CD4-positive, alpha-beta T cell (primary cell): ENCODE measurements around the gene DFFB. TPM values are rescaled to one million over a fixed set of nuclear protein-coding genes. Genes with fewer than 3 reads are reported as not detected.
A peak's percentile ranks its signal among the peaks of the same experiment; 100 is the strongest.

Source experiments
- ATAC-seq: fragments of 200-7000 bp; cut with Tn5 transposase; one replicate; pipeline ENCODE4 v1.10.0; 2022; ENCODE audit warnings: mild to moderate bottlenecking; ENCODE audit not compliant: poor library complexity
- CTCF ChIA-PET: fragments of 350-600 bp; sonication (Branson Sonifier 250); formaldehyde crosslinking; loops from one replicate; lab custom pipeline; 2021; ENCODE audit warnings: antibody characterized with exemption, inconsistent platforms; lab: Charles Lee
- POLR2A ChIA-PET: fragments of 350-600 bp; sonication (Branson Sonifier 250); formaldehyde crosslinking; loops from one replicate; lab custom pipeline; 2021; ENCODE audit warnings: antibody characterized with exemption, inconsistent platforms; lab: Charles Lee
- DNase-seq, 14 experiments: peaks; one replicate each; pipeline ENCODE4 v3.0.0-alpha.2; 2013 to 2020; ENCODE audit warnings: mixed read lengths in 2 of 14
- H3K27ac ChIP-seq, 2 donors: one replicate each; pipeline versions ENCODE4 v1.5.1 to v1.7.0; 2013; ENCODE audit warnings: low read length in 2 of 2, low read depth in 1 of 2, mild to moderate bottlenecking in 1 of 2
- H3K27me3 ChIP-seq, 2 experiments: 1 replicate in 1 of 2; 2 replicates in 1 of 2; pipeline versions ENCODE4 v1.6.1 to v1.7.0; 2013; ENCODE audit warnings: low read length in 2 of 2, control low read depth in 1 of 2, mild to moderate bottlenecking in 1 of 2, moderate library complexity in 1 of 2; ENCODE audit not compliant: insufficient read depth in 2 of 2, control insufficient read depth in 1 of 2
- H3K36me3 ChIP-seq: one replicate; pipeline ENCODE4 v1.6.1; 2013; ENCODE audit warnings: low read length, control low read depth; ENCODE audit not compliant: insufficient read depth
- H3K4me1 ChIP-seq: one replicate; pipeline ENCODE4 v1.6.1; 2013; ENCODE audit warnings: low read length, control low read depth; ENCODE audit not compliant: insufficient read depth
- H3K4me3 ChIP-seq: one replicate; pipeline ENCODE4 v1.5.1; 2013; ENCODE audit warnings: mild to moderate bottlenecking, low read length, moderate library complexity
- H3K9me3 ChIP-seq, 2 experiments: 1 replicate in 1 of 2; 2 replicates in 1 of 2; pipeline versions ENCODE4 v1.6.1 to v1.7.0; 2013; ENCODE audit warnings: low read length in 2 of 2, mild to moderate bottlenecking in 2 of 2, control low read depth in 1 of 2, moderate library complexity in 1 of 2; ENCODE audit not compliant: control insufficient read depth in 1 of 2, insufficient read depth in 1 of 2
- H3K27ac Mint-ChIP-seq: one replicate; pipeline ENCODE4 v1.8.0; 2020; ENCODE audit warnings: mixed read lengths
- H3K27me3 Mint-ChIP-seq: one replicate; pipeline ENCODE4 v1.8.0; 2021; ENCODE audit warnings: mixed read lengths
- H3K36me3 Mint-ChIP-seq: one replicate; pipeline ENCODE4 v1.8.0; 2021; ENCODE audit warnings: low read depth, mixed read lengths
- H3K4me1 Mint-ChIP-seq: one replicate; pipeline ENCODE4 v1.8.0; 2021; ENCODE audit warnings: low read depth, mixed read lengths
- H3K4me3 Mint-ChIP-seq: one replicate; pipeline ENCODE4 v1.8.0; 2020; ENCODE audit warnings: mild to moderate bottlenecking, mixed read lengths
- H3K9me3 Mint-ChIP-seq: one replicate; pipeline ENCODE4 v1.8.0; 2020; ENCODE audit warnings: mixed read lengths
- CTCF ChIP-seq: fragments of 200-600 bp; IDR thresholded peaks from one replicate; pipeline ENCODE4 v1.8.0; 2022; ENCODE audit warnings: antibody characterized with exemption, mild to moderate bottlenecking
- intact Hi-C, 2 experiments: fragments of 100-400 bp; cut with DNase I in 1 of 2; cut with micrococcal nuclease in 1 of 2; formaldehyde crosslinking; loops; one replicate each; pipeline versions ENCODE4 v1.15.1 to v1.9.0; 2023 to 2025; cut with DNase I, micrococcal nuclease
- total RNA-seq, 174 experiments: library from RNA in 2 of 174; stranded (reverse) in 2 of 174; gene quantifications; one replicate each; pipeline ENCODE4 v1.2.3 and lab custom pipeline; 2021 to 2026

Gene DFFB
- total RNA-seq, 2 experiments from 2014 or later, result 6.7 to 6.8 TPM

GRCh38 chr1:3819771-3820200 lies 37.5 kb upstream of the DFFB start:
- no peak for TF ChIP-seq CTCF
- intact Hi-C loops, result no loop called here
- Mint-ChIP-seq H3K27me3 (no peaks in the 10 kb centered on the region), H3K4me3 (no peak overlapping the region), H3K36me3 (peaks cover 65% of the 10 kb centered on the region), H3K4me1 (no peaks in the 10 kb centered on the region), H3K9me3 (no peaks in the 10 kb centered on the region), H3K27ac (no peak overlapping the region)
- Histone ChIP-seq H3K36me3 (peaks cover 53% of the 10 kb centered on the region), H3K27ac (no peak overlapping the region), H3K4me3 (no peak overlapping the region), H3K9me3 (peaks cover 0 to 5% of the 10 kb centered on the region in 2 experiments), H3K27me3 (no peaks in the 10 kb centered on the region), H3K4me1 (no peaks in the 10 kb centered on the region)
- ATAC-seq (no peak), DNase-seq (peak in 1 of 14 experiments; percentile 8)
- ChIA-PET POLR2A (no interaction called here), CTCF (no interaction called here)

GRCh38 chr1:3820316-3820715 lies 37.0 kb upstream of the DFFB start:
- H3K9me3 Mint-ChIP-seq, result no peaks in the 10 kb centered on the region
- no peak overlapping the region for H3K27ac Mint-ChIP-seq
- H3K9me3 ChIP-seq, result peaks cover 0 to 5% of the 10 kb centered on the region in 2 experiments
- H3K27me3 ChIP-seq, result no peaks in the 10 kb centered on the region
- no peak overlapping the region for H3K4me3 Mint-ChIP-seq
- H3K36me3 Mint-ChIP-seq, result peaks cover 61% of the 10 kb centered on the region
- H3K4me3 ChIP-seq, result no peak overlapping the region
- ChIA-PET POLR2A (no interaction called here), CTCF (no interaction called here)
- TF ChIP-seq CTCF, result no peak
- peaks cover 52% of the 10 kb centered on the region for H3K36me3 ChIP-seq
- H3K4me1 ChIP-seq, result no peaks in the 10 kb centered on the region
- H3K27ac ChIP-seq, result no peak overlapping the region
- no peak for DNase-seq
- no peak for ATAC-seq
- no peaks in the 10 kb centered on the region for H3K4me1 Mint-ChIP-seq
- intact Hi-C loops, result no loop called here
- no peaks in the 10 kb centered on the region for H3K27me3 Mint-ChIP-seq

GRCh38 chr1:3821004-3821403 lies 36.3 kb upstream of the DFFB start:
- no peaks in the 10 kb centered on the region for H3K9me3 Mint-ChIP-seq
- CTCF ChIA-PET, result no interaction called here
- no peaks in the 10 kb centered on the region for H3K4me1 ChIP-seq
- peaks cover 0 to 5% of the 10 kb centered on the region in 2 experiments for H3K9me3 ChIP-seq
- no peak for ATAC-seq
- H3K4me3 ChIP-seq, result no peak overlapping the region
- H3K36me3 ChIP-seq, result peaks cover 53% of the 10 kb centered on the region
- H3K27me3 Mint-ChIP-seq, result no peaks in the 10 kb centered on the region
- intact Hi-C loops, result no loop called here
- no peak overlapping the region for H3K4me3 Mint-ChIP-seq
- peaks cover 61% of the 10 kb centered on the region for H3K36me3 Mint-ChIP-seq
- POLR2A ChIA-PET, result no interaction called here
- no peaks in the 10 kb centered on the region for H3K27me3 ChIP-seq
- H3K4me1 Mint-ChIP-seq, result no peaks in the 10 kb centered on the region
- H3K27ac Mint-ChIP-seq, result no peak overlapping the region
- DNase-seq, result no peak
- no peak for TF ChIP-seq CTCF
- H3K27ac ChIP-seq, result no peak overlapping the region
